CD14-positive monocyte (primary cell): ENCODE results near the gene GAB1. TPM values are rescaled to one million over a fixed set of nuclear protein-coding genes. Genes with fewer than 3 reads are reported as not detected.

ENCODE experiments used
- DNase-seq, 3 donors: peaks; one replicate each; pipeline ENCODE4 v3.0.0-alpha.2; 2011 to 2022
- H2AFZ ChIP-seq: 2 replicates; pipeline ENCODE4 v1.6.0; 2012; ENCODE audit warnings: mild to moderate bottlenecking, low read depth, low read length, inconsistent platforms; ENCODE audit not compliant: insufficient read depth, poor library complexity, severe bottlenecking
- H3K27ac ChIP-seq, 2 donors: 1 replicate in 1 of 2; 2 replicates in 1 of 2; pipeline ENCODE4 v1.5.1; 2012 to 2013; ENCODE audit warnings: low read length in 2 of 2, control low read depth in 1 of 2, inconsistent platforms in 1 of 2, low read depth in 1 of 2, mild to moderate bottlenecking in 1 of 2
- H3K27me3 ChIP-seq, 2 donors: one replicate each; pipeline versions ENCODE4 v1.6.0 to v1.6.1; 2011 to 2013; ENCODE audit warnings: low read length in 2 of 2; ENCODE audit not compliant: control insufficient read depth in 2 of 2, insufficient read depth in 2 of 2
- H3K36me3 ChIP-seq, 2 donors: replicated peaks in 1 of 2; 1 replicate in 1 of 2; 2 replicates in 1 of 2; pipeline versions ENCODE4 v1.5.1 to v1.6.1; 2012 to 2013; ENCODE audit warnings: low read length in 2 of 2, control low read depth in 1 of 2, inconsistent platforms in 1 of 2, mild to moderate bottlenecking in 1 of 2; ENCODE audit not compliant: insufficient read depth in 2 of 2, control insufficient read depth in 1 of 2
- H3K4me1 ChIP-seq, 2 donors: 1 replicate in 1 of 2; 2 replicates in 1 of 2; pipeline versions ENCODE4 v1.5.1 to v1.6.1; 2012 to 2013; ENCODE audit warnings: low read length in 2 of 2, control low read depth in 1 of 2, inconsistent platforms in 1 of 2, mild to moderate bottlenecking in 1 of 2, moderate library complexity in 1 of 2; ENCODE audit not compliant: insufficient read depth in 2 of 2, control insufficient read depth in 1 of 2
- H3K4me2 ChIP-seq: replicated peaks from 2 replicates; pipeline ENCODE3; 2012; ENCODE audit warnings: low read length, moderate library complexity, mild to moderate bottlenecking; ENCODE audit not compliant: poor library complexity, severe bottlenecking; ENCODE audit errors: extremely low read depth
- H3K4me3 ChIP-seq, 3 experiments: fragments of 200-600 bp in 1 of 3; sonication (generic) in 1 of 3; replicated peaks in 1 of 3; 1 replicate in 2 of 3; 2 replicates in 1 of 3; pipeline ENCODE4 v1.5.1; 2011 to 2013; ENCODE audit warnings: low read length in 3 of 3, mild to moderate bottlenecking in 3 of 3, control low read depth in 2 of 3, low read depth in 2 of 3, inconsistent platforms in 1 of 3, moderate library complexity in 1 of 3
- H3K79me2 ChIP-seq: 2 replicates; pipeline ENCODE4 v1.6.0; 2012; ENCODE audit warnings: mild to moderate bottlenecking, control low read depth, inconsistent platforms, low read length, moderate library complexity; ENCODE audit not compliant: insufficient read depth
- H3K9ac ChIP-seq: 2 replicates; pipeline ENCODE4 v1.6.0; 2017; ENCODE audit warnings: low read length, mild to moderate bottlenecking; ENCODE audit not compliant: insufficient read depth, poor library complexity, severe bottlenecking
- H3K9me3 ChIP-seq, 2 donors: replicated peaks in 1 of 2; 1 replicate in 1 of 2; 2 replicates in 1 of 2; pipeline versions ENCODE4 v1.5.1 to v1.6.1; 2012 to 2013; ENCODE audit warnings: low read length in 2 of 2, control low read depth in 1 of 2; ENCODE audit not compliant: control insufficient read depth in 1 of 2, insufficient read depth in 1 of 2
- H4K20me1 ChIP-seq: 2 replicates; pipeline ENCODE4 v1.6.0; 2012; ENCODE audit warnings: mild to moderate bottlenecking, low read length, control low read depth, moderate library complexity; ENCODE audit not compliant: insufficient read depth
- H3K27ac Mint-ChIP-seq, 7 donors: one replicate each; pipeline ENCODE4 v1.8.0; 2020; ENCODE audit warnings: mild to moderate bottlenecking in 7 of 7, mixed read lengths in 7 of 7, moderate library complexity in 6 of 7, inconsistent platforms in 2 of 7
- H3K27me3 Mint-ChIP-seq, 3 donors: one replicate each; pipeline ENCODE4 v1.8.0; 2021 to 2022; ENCODE audit warnings: low read depth in 3 of 3, mild to moderate bottlenecking in 3 of 3, mixed read lengths in 3 of 3, moderate library complexity in 3 of 3, inconsistent platforms in 1 of 3
- H3K36me3 Mint-ChIP-seq, 2 donors: one replicate each; pipeline ENCODE4 v1.8.0; 2020; ENCODE audit warnings: mixed read lengths in 2 of 2, inconsistent platforms in 1 of 2, mild to moderate bottlenecking in 1 of 2
- H3K4me1 Mint-ChIP-seq: one replicate; pipeline ENCODE4 v1.8.0; 2020; ENCODE audit warnings: mild to moderate bottlenecking, mixed read lengths
- H3K4me3 Mint-ChIP-seq, 2 donors: one replicate each; pipeline ENCODE4 v1.8.0; 2020; ENCODE audit warnings: mild to moderate bottlenecking in 2 of 2, mixed read lengths in 2 of 2, moderate library complexity in 1 of 2
- H3K9me3 Mint-ChIP-seq, 7 donors: one replicate each; pipeline ENCODE4 v1.8.0; 2020 to 2022; ENCODE audit warnings: mixed read lengths in 7 of 7, mild to moderate bottlenecking in 6 of 7, moderate library complexity in 6 of 7, inconsistent platforms in 2 of 7
- CTCF ChIP-seq: fragments of 200-600 bp; IDR thresholded peaks from one replicate; pipeline ENCODE4 v1.8.0; 2022; ENCODE audit warnings: antibody characterized with exemption, mild to moderate bottlenecking
- WGBS: methylation state at CpG from one replicate; pipeline ENCODE4 v1.1.5; 2013; ENCODE audit warnings: missing lambda C conversion rate; ENCODE audit not compliant: insufficient coverage; 5-methylcytosine and 5-hydroxymethylcytosine counted together
- intact Hi-C, 2 donors: fragments of 100-400 bp; cut with micrococcal nuclease; formaldehyde crosslinking; loops; one replicate each; pipeline versions ENCODE4 v1.15.0 to v1.15.1; 2023
- polyA plus RNA-seq, 3 donors: library from polyadenylated mRNA; depleted of rRNA in 1 of 3; unstranded in 2 of 3; stranded (reverse) in 1 of 3; fragments of 300-500 nt in 2 of 3; fragments of >200 nt in 1 of 3; fragmentation: Illumina TruSeq in 2 of 3; gene quantifications; 1 replicate in 2 of 3; 2 replicates in 1 of 3; pipeline ENCODE4 v1.2.3, GENCODE V29; 2012 to 2021

GAB1 gene
- polyA plus RNA-seq, 3 donors, result 0.55 to 7.3 (median 0.69) TPM

GRCh38 chr4:143296397-143297067 is 40.1 kb upstream of the GAB1 start:
- peaks cover 0 to 2% (median 0%) of the 10 kb centered on the region in 3 donors for H3K27me3 Mint-ChIP-seq
- Histone ChIP-seq H3K79me2 (no peaks in the 10 kb centered on the region), H3K4me1 (no peaks in the 10 kb centered on the region), H2AFZ (no peak overlapping the region), H3K27me3 (no peaks in the 10 kb centered on the region), H3K4me2 (no peak overlapping the region), H3K9ac (no peak overlapping the region), H3K4me3 (no peak overlapping the region), H3K36me3 (no peaks in the 10 kb centered on the region), H4K20me1 (no peaks in the 10 kb centered on the region), H3K9me3 (no peaks in the 10 kb centered on the region), H3K27ac (no peak overlapping the region)
- H3K27ac Mint-ChIP-seq, result no peak overlapping the region
- H3K4me1 Mint-ChIP-seq, result no peaks in the 10 kb centered on the region
- peaks cover 0 to 3% (median 0%) of the 10 kb centered on the region in 7 donors for H3K9me3 Mint-ChIP-seq
- DNase-seq, result no peak
- H3K4me3 Mint-ChIP-seq, result no peak overlapping the region
- no peak for TF ChIP-seq CTCF
- 100% methylated on average over 2 of the region's 6 CpGs for WGBS
- no peaks in the 10 kb centered on the region for H3K36me3 Mint-ChIP-seq
- intact Hi-C loops, result no loop called here

- Histone ChIP-seq H3K9me3 (no peaks in the 10 kb centered on the region), H3K4me1 (no peaks in the 10 kb centered on the region), H3K4me2 (no peak overlapping the region), H4K20me1 (no peaks in the 10 kb centered on the region), H2AFZ (no peak overlapping the region), H3K79me2 (no peaks in the 10 kb centered on the region), H3K27me3 (no peaks in the 10 kb centered on the region), H3K36me3 (no peaks in the 10 kb centered on the region), H3K4me3 (no peak overlapping the region), H3K9ac (no peak overlapping the region), H3K27ac (no peak overlapping the region)
- H3K27me3 Mint-ChIP-seq, result peaks cover 0 to 5% (median 2%) of the 10 kb centered on the region in 3 donors
- H3K9me3 Mint-ChIP-seq, result peaks cover 0 to 3% (median 0%) of the 10 kb centered on the region in 7 donors
- no peaks in the 10 kb centered on the region for H3K4me1 Mint-ChIP-seq
- no peaks in the 10 kb centered on the region for H3K36me3 Mint-ChIP-seq
- no peak overlapping the region for H3K4me3 Mint-ChIP-seq
- intact Hi-C loops, result no loop called here
- H3K27ac Mint-ChIP-seq, result no peak overlapping the region
- DNase-seq, result no peak
- TF ChIP-seq CTCF, result no peak
- no CpG with 5 or more reads among the region's 2 CpGs for WGBS
Measured at GRCh38 chr4:143300860-143301259, 35.8 kb upstream of the GAB1 start.
